HG03159 (cell line): Measurements from ENCODE around the gene GNE.
"Not testable (repeated sequence)": the region's sequence is repeated elsewhere in the genome, so short reads cannot be mapped to it uniquely, and the experiment has no call there.

Experiments used
- ATAC-seq: cut with Tn5 transposase; IDR thresholded peaks from one replicate; pipeline ENCODE4 v1.9.1; 2021; ENCODE audit warnings: mild to moderate bottlenecking, moderate library complexity; ENCODE audit not compliant: unreplicated experiment

The GNE gene

GRCh38 chr9:36268007-36268427 is 9.8 kb upstream of the GNE start:
- no peak for ATAC-seq

GRCh38 chr9:36264896-36265295 is 6.6 kb upstream of the GNE start:
- ATAC-seq, result no peak

GRCh38 chr9:36263683-36264082 is 5.4 kb upstream of the GNE start:
- ATAC-seq, result no peak

GRCh38 chr9:36258996-36259533 is 817 bp upstream of the GNE start:
- ATAC-seq, result no peak

GRCh38 chr9:36251428-36251827 is 6.8 kb downstream of the GNE start:
- no peak for ATAC-seq

GRCh38 chr9:36250079-36250478 is 8.2 kb downstream of the GNE start:
- ATAC-seq, result no peak

GRCh38 chr9:36249189-36249588 is 9.1 kb downstream of the GNE start:
- no peak for ATAC-seq

GRCh38 chr9:36248061-36248460 is 10.2 kb downstream of the GNE start:
- ATAC-seq, result not testable (repeated sequence)

- no peak for ATAC-seq
Observed at GRCh38 chr9:36247356-36247755, 10.9 kb downstream of the GNE start.

GRCh38 chr9:36245906-36246305 is 12.3 kb downstream of the GNE start:
- ATAC-seq, result no peak

- not testable (repeated sequence) for ATAC-seq
Observed at GRCh38 chr9:36239675-36240074, 18.6 kb downstream of the GNE start.

- ATAC-seq, result not testable (repeated sequence)
Observed at GRCh38 chr9:36239205-36239604, 19.0 kb downstream of the GNE start.

- ATAC-seq, result no peak
Observed at GRCh38 chr9:36237230-36237629, 21.0 kb downstream of the GNE start.

GRCh38 chr9:36222449-36222848 is 35.8 kb downstream of the GNE start:
- ATAC-seq, result no peak

- ATAC-seq, result no peak
Observed at GRCh38 chr9:36221667-36222066, 36.6 kb downstream of the GNE start.

- no peak for ATAC-seq
Observed at GRCh38 chr9:36218411-36218901, 39.8 kb downstream of the GNE start.

GRCh38 chr9:36218011-36218410 is 40.2 kb downstream of the GNE start:
- no peak for ATAC-seq

GRCh38 chr9:36217256-36217968 is 40.8 kb downstream of the GNE start:
- no peak for ATAC-seq

- ATAC-seq, result no peak
Observed at GRCh38 chr9:36214571-36214970, 43.7 kb downstream of the GNE start.

GRCh38 chr9:36213989-36214388 is 44.3 kb downstream of the GNE start:
- no peak for ATAC-seq

GRCh38 chr9:36213387-36213786 is 44.9 kb downstream of the GNE start:
- ATAC-seq, result no peak

GRCh38 chr9:36211510-36211909 is 46.7 kb downstream of the GNE start:
- no peak for ATAC-seq

- ATAC-seq, result no peak
Observed at GRCh38 chr9:36210722-36211121, 47.5 kb downstream of the GNE start.
